Measurements from ENCODE around the gene MYO5A. TPM values are rescaled to one million over a fixed set of nuclear protein-coding genes. Genes with fewer than 3 reads are reported as not detected.

Gene MYO5A
- total RNA-seq, 4 donors from 2014 or later: 5.8 to 51.2 (median 10.2) TPM

DNA sequence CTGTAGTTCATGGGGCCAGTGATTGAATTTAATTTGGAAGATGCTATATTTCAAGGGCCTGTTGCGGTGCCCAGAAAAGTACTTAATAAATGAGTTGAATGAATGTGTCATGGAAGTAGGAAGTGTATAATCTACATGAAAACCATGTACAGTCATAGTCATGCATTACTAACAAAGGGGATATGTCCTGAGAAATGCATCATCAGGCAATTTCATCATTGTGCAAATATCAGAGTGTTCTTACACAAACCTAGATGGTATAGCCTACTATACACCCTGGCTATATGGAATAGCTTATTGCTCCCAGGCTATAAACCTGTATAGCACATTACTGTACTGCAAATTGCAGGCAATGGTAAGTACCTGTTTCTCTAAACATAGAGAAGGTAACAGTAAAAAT lies 222.4 kb downstream of the MYO5A start:
- Histone ChIP-seq H3K27me3 (no peaks in the 10 kb centered on the region), H3K4me1 (no peaks in the 10 kb centered on the region), H3K4me3 (no peak overlapping the region), H3K27ac (no peak overlapping the region), H3K36me3 (no peaks in the 10 kb centered on the region), H3K9me3 (no peaks in the 10 kb centered on the region)
- ATAC-seq (no peak), DNase-seq (no peak)
- in situ Hi-C loops (cut with MboI; ENCODE audit: low sequenced_read_pairs in 4 of 4) (no loop called here), intact Hi-C loops (cut with DNase I; ENCODE audit: low total_unique reads) (no loop called here)
- TF ChIP-seq POLR2A (IDR thresholded peaks at IDR 0.05): no peak
- no peak for TF ChIP-seq CTCF (IDR thresholded peaks at IDR 0.05 in 4 of 5, conservative IDR thresholded peaks at IDR 0.05 in 1 of 5)

- DNase-seq: no peak
- Histone ChIP-seq H3K36me3 (no peaks in the 10 kb centered on the region), H3K4me1 (no peaks in the 10 kb centered on the region), H3K9me3 (no peaks in the 10 kb centered on the region), H3K27me3 (no peaks in the 10 kb centered on the region), H3K27ac (peak overlapping the region in 2 of 4 donors; percentile 20 to 38), H3K4me3 (no peak overlapping the region)
- TF ChIP-seq POLR2A (IDR thresholded peaks at IDR 0.05): no peak
- no peak for TF ChIP-seq CTCF (IDR thresholded peaks at IDR 0.05 in 4 of 5, conservative IDR thresholded peaks at IDR 0.05 in 1 of 5)
- intact Hi-C loops (cut with DNase I; ENCODE audit: low total_unique reads): no loop called here
- no peak for ATAC-seq
- in situ Hi-C loops (cut with MboI; ENCODE audit: low sequenced_read_pairs in 4 of 4): no loop called here
Observed at GRCh38 chr15:52303093-52303772, 225.4 kb downstream of the MYO5A start.

GRCh38 chr15:52301265-52301847 lies 227.3 kb downstream of the MYO5A start:
- intact Hi-C loops (cut with DNase I; ENCODE audit: low total_unique reads): no loop called here
- H3K27me3 ChIP-seq: no peaks in the 10 kb centered on the region

GRCh38 chr15:52295421-52296001 lies 233.2 kb downstream of the MYO5A start, which contains the start of gene MYO5C:
TSS of gene MYO5C (minus strand) at chr15:52295804. CDS start at chr15:52295636, 168 bp downstream.
- ATAC-seq (peak; percentile 77 to 81), DNase-seq (peak; percentile 53 to 72)
- Histone ChIP-seq H3K9me3 (no peaks in the 10 kb centered on the region), H3K4me1 (peaks cover 4 to 5% of the 10 kb centered on the region in 2 donors), H3K4me3 (peak within 1 kb of the TSS; percentile 56 to 72 (median 65)), H3K27me3 (no peaks in the 10 kb centered on the region), H3K27ac (peak within 1 kb of the TSS; percentile 48 to 75 (median 66)), H3K36me3 (no peaks in the 10 kb centered on the region)
- intact Hi-C loops (cut with DNase I; ENCODE audit: low total_unique reads) (no loop called here), in situ Hi-C loops (cut with MboI; ENCODE audit: low sequenced_read_pairs in 4 of 4) (no loop called here)
- TF ChIP-seq CTCF (IDR thresholded peaks at IDR 0.05 in 4 of 5, conservative IDR thresholded peaks at IDR 0.05 in 1 of 5) (no peak), POLR2A (IDR thresholded peaks at IDR 0.05) (peak; percentile 28 to 58)

More at GRCh38 chr15:52301265-52301847, 227.3 kb downstream of the MYO5A start:
- no peak for ATAC-seq
- no peaks in the 10 kb centered on the region for H3K4me1 ChIP-seq
- no peak for DNase-seq
- H3K36me3 ChIP-seq: no peaks in the 10 kb centered on the region
- in situ Hi-C loops (cut with MboI; ENCODE audit: low sequenced_read_pairs in 4 of 4): no loop called here
- no peak overlapping the region for H3K4me3 ChIP-seq
- TF ChIP-seq POLR2A (IDR thresholded peaks at IDR 0.05) (no peak), CTCF (IDR thresholded peaks at IDR 0.05 in 4 of 5, conservative IDR thresholded peaks at IDR 0.05 in 1 of 5) (no peak)
- H3K27ac ChIP-seq: no peak overlapping the region
- H3K9me3 ChIP-seq: no peaks in the 10 kb centered on the region

All from gastrocnemius medialis (tissue), 4 donors.